ENCODE data around the gene DIP2C.

GRCh38 chr10:285216-285615 lies 404.3 kb downstream of the DIP2C start:
- TF ChIP-seq CTCF (IDR thresholded peaks at IDR 0.05) (no peak), POLR2AphosphoS5 (IDR thresholded peaks at IDR 0.05; ENCODE audit: low read depth, low read length) (no peak), YY1 (IDR thresholded peaks at IDR 0.05; ENCODE audit: low read depth) (no peak), SMC3 (IDR thresholded peaks at IDR 0.05; ENCODE audit: low read depth, low read length) (no peak), SIN3A (IDR thresholded peaks at IDR 0.05; ENCODE audit: borderline replicate concordance, low read depth, low read length) (no peak), RCOR1 (IDR thresholded peaks at IDR 0.05; ENCODE audit: low read length) (no peak), RFX5 (IDR thresholded peaks at IDR 0.05; ENCODE audit: low read length) (no peak), NRF1 (IDR thresholded peaks at IDR 0.05; ENCODE audit: low read depth, low read length) (no peak), EP300 (IDR thresholded peaks at IDR 0.05; ENCODE audit: borderline replicate concordance in 1 of 2, low read depth in 1 of 2, low read length in 1 of 2) (no peak), FOXM1 (IDR thresholded peaks at IDR 0.05; ENCODE audit: low read depth) (no peak)
